ENCODE measurements around the gene PRKCI. TPM values are rescaled to one million over a fixed set of nuclear protein-coding genes. Genes with fewer than 3 reads are reported as not detected.
A peak's percentile ranks its signal among the peaks of the same experiment; 100 is the strongest.

The PRKCI gene
- total RNA-seq, 1 experiment from 2014 or later, result 90.6 TPM

DNA sequence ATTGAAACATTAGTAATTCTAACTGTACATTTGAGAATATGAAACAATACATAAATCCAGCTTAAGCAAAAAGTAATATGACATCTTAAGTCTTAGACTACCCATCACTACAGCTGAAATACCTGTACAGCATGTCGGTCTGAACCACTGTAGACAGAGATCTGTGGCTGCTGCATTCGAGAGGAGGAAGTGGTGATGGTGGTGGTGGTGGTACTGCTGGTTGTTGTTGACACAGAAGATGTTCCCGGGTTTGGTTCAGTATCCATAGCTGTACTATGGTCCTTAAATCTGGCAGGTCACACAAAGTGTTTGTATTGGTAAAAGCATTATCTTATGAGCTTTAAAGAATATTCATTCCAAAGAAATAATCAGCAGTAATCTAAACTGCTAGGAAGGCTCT lies 43.6 kb upstream of the PRKCI start:
- Mint-ChIP-seq H3K36me3 (peaks cover 28% of the 10 kb centered on the region), H3K9me3 (no peaks in the 10 kb centered on the region), H3K4me3 (no peak overlapping the region), H3K27ac (no peak overlapping the region), H3K27me3 (ENCODE audit: low read depth) (no peaks in the 10 kb centered on the region), H3K4me1 (peaks cover 16% of the 10 kb centered on the region)
- ChIA-PET CTCF (interaction anchor here (0.6 kb wide), 1 partner anchor 233 kb away, joined by 3 read pairs; no protein-coding TSS in a partner anchor), POLR2A (no interaction called here)
- DNase-seq (ENCODE audit: low spot score), result no peak
- TF ChIP-seq HMGA2 (CRISPR knock-in tag; IDR thresholded peaks at IDR 0.05), result no peak
- no peak for TF ChIP-seq TP53 (CRISPR knock-in tag; IDR thresholded peaks at IDR 0.05)
- TF ChIP-seq, protein P1, sequence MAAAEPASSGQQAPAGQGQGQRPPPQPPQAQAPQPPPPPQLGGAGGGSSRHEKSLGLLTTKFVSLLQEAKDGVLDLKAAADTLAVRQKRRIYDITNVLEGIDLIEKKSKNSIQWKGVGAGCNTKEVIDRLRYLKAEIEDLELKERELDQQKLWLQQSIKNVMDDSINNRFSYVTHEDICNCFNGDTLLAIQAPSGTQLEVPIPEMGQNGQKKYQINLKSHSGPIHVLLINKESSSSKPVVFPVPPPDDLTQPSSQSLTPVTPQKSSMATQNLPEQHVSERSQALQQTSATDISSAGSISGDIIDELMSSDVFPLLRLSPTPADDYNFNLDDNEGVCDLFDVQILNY (CRISPR knock-in tag; IDR thresholded peaks at IDR 0.05), result no peak
- TF ChIP-seq, protein P2, sequence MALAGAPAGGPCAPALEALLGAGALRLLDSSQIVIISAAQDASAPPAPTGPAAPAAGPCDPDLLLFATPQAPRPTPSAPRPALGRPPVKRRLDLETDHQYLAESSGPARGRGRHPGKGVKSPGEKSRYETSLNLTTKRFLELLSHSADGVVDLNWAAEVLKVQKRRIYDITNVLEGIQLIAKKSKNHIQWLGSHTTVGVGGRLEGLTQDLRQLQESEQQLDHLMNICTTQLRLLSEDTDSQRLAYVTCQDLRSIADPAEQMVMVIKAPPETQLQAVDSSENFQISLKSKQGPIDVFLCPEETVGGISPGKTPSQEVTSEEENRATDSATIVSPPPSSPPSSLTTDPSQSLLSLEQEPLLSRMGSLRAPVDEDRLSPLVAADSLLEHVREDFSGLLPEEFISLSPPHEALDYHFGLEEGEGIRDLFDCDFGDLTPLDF (CRISPR knock-in tag; IDR thresholded peaks at IDR 0.05), result no peak
- TF ChIP-seq, protein P3, sequence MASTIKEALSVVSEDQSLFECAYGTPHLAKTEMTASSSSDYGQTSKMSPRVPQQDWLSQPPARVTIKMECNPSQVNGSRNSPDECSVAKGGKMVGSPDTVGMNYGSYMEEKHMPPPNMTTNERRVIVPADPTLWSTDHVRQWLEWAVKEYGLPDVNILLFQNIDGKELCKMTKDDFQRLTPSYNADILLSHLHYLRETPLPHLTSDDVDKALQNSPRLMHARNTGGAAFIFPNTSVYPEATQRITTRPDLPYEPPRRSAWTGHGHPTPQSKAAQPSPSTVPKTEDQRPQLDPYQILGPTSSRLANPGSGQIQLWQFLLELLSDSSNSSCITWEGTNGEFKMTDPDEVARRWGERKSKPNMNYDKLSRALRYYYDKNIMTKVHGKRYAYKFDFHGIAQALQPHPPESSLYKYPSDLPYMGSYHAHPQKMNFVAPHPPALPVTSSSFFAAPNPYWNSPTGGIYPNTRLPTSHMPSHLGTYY (CRISPR knock-in tag; IDR thresholded peaks at IDR 0.05), result no peak
- no peak for TF ChIP-seq NR3C1 (CRISPR knock-in tag; conservative IDR thresholded peaks at IDR 0.05; ENCODE audit: low read depth)
- no peak for TF ChIP-seq KAT7 (CRISPR knock-in tag; IDR thresholded peaks at IDR 0.05; ENCODE audit: borderline replicate concordance)
- TF ChIP-seq, protein P4, sequence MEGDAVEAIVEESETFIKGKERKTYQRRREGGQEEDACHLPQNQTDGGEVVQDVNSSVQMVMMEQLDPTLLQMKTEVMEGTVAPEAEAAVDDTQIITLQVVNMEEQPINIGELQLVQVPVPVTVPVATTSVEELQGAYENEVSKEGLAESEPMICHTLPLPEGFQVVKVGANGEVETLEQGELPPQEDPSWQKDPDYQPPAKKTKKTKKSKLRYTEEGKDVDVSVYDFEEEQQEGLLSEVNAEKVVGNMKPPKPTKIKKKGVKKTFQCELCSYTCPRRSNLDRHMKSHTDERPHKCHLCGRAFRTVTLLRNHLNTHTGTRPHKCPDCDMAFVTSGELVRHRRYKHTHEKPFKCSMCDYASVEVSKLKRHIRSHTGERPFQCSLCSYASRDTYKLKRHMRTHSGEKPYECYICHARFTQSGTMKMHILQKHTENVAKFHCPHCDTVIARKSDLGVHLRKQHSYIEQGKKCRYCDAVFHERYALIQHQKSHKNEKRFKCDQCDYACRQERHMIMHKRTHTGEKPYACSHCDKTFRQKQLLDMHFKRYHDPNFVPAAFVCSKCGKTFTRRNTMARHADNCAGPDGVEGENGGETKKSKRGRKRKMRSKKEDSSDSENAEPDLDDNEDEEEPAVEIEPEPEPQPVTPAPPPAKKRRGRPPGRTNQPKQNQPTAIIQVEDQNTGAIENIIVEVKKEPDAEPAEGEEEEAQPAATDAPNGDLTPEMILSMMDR (IDR thresholded peaks at IDR 0.05), result no peak
- TF ChIP-seq, protein P5, sequence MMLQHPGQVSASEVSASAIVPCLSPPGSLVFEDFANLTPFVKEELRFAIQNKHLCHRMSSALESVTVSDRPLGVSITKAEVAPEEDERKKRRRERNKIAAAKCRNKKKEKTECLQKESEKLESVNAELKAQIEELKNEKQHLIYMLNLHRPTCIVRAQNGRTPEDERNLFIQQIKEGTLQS (CRISPR knock-in tag; conservative IDR thresholded peaks at IDR 0.05), result no peak
- no peak for TF ChIP-seq EMX1 (CRISPR knock-in tag; IDR thresholded peaks at IDR 0.05)
- TF ChIP-seq MYBL2 (CRISPR knock-in tag; IDR thresholded peaks at IDR 0.05), result no peak
- TF ChIP-seq, protein P6, sequence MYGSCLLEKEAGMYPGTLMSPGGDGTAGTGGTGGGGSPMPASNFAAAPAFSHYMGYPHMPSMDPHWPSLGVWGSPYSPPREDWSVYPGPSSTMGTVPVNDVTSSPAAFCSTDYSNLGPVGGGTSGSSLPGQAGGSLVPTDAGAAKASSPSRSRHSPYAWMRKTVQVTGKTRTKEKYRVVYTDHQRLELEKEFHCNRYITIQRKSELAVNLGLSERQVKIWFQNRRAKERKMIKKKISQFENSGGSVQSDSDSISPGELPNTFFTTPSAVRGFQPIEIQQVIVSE (CRISPR knock-in tag; IDR thresholded peaks at IDR 0.05; ENCODE audit: borderline replicate concordance), result no peak
- TF ChIP-seq TEAD4 (CRISPR knock-in tag; IDR thresholded peaks at IDR 0.05), result no peak
- TF ChIP-seq, protein P7, sequence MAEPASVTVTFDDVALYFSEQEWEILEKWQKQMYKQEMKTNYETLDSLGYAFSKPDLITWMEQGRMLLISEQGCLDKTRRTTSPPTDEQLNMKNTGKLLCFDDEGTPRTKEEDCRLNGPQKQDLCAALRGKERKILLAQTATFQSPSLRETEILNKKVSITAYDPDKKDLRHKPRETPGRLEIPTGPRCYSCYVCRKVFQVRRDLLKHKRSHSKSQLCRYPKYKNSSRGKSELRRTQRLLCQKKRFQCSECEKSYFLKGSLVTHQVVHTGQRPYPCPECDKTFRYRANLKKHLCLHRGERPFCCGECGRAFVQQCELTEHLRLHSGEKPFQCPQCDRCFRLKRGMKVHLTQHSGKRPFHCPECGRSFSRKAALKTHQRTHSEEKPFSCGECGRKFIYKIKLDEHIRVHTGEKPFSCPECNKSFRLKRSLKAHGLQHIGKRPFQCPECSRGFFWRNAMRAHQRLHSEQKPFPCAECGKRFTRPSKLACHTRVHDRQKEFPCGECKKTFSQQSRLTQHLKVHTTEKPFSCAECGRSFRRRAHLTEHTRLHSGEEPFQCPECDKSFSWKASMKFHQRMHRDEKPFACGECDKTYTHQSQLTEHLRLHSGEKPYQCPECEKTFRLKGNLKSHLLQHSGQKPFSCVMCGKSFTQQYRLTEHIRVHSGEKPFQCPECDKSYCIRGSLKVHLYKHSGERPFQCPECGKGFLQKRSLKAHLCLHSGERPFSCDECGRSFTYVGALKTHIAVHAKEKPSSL (CRISPR knock-in tag; conservative IDR thresholded peaks at IDR 0.05), result no peak
- ATAC-seq, result no peak

DNA sequence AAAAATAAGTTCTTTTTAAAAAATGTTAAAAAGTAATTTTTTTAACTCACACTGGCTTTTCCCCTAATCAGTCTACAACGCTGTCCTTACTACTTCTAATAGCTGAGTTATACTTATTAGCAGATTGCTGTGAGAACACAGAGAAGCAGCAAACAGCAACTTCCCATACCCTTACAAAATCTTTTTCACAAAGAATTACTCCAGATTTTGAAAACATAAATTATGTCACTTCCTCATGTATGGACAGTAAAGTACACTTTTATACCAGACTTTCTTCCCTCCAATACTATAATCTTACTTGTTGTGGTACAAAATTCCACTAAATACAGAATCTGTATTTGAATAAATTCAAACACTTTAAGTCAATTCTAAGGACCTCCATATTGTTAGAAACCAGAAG lies 42.8 kb upstream of the PRKCI start:
- ChIA-PET POLR2A (no interaction called here), CTCF (interaction anchor here (0.6 to 1.4 kb wide), 2 partner anchors 101 to 232 kb away, joined by 3 read pairs; no protein-coding TSS in a partner anchor)
- Mint-ChIP-seq H3K9me3 (no peaks in the 10 kb centered on the region), H3K27me3 (ENCODE audit: low read depth) (no peaks in the 10 kb centered on the region), H3K27ac (peak overlapping the region; percentile 47; the same call in 1 of the 2 replicates), H3K36me3 (peaks cover 26% of the 10 kb centered on the region), H3K4me3 (peak overlapping the region; percentile 98), H3K4me1 (peaks cover 16% of the 10 kb centered on the region)
- DNase-seq (ENCODE audit: low spot score), result no peak
- ATAC-seq, result no peak
- TF ChIP-seq ZNF396 (CRISPR knock-in tag; IDR thresholded peaks at IDR 0.05; ENCODE audit: borderline replicate concordance), result no peak
- TF ChIP-seq HMGA2 (CRISPR knock-in tag; IDR thresholded peaks at IDR 0.05), result no peak
- no peak for TF ChIP-seq ETV6 (CRISPR knock-in tag; IDR thresholded peaks at IDR 0.05)
- TF ChIP-seq, protein P8, sequence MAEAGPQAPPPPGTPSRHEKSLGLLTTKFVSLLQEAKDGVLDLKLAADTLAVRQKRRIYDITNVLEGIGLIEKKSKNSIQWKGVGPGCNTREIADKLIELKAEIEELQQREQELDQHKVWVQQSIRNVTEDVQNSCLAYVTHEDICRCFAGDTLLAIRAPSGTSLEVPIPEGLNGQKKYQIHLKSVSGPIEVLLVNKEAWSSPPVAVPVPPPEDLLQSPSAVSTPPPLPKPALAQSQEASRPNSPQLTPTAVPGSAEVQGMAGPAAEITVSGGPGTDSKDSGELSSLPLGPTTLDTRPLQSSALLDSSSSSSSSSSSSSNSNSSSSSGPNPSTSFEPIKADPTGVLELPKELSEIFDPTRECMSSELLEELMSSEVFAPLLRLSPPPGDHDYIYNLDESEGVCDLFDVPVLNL (CRISPR knock-in tag; IDR thresholded peaks at IDR 0.05; ENCODE audit: borderline replicate concordance, low read depth), result no peak
- no peak for TF ChIP-seq ZBTB21 (CRISPR knock-in tag; IDR thresholded peaks at IDR 0.05; ENCODE audit: borderline replicate concordance)
- TF ChIP-seq, protein P9, sequence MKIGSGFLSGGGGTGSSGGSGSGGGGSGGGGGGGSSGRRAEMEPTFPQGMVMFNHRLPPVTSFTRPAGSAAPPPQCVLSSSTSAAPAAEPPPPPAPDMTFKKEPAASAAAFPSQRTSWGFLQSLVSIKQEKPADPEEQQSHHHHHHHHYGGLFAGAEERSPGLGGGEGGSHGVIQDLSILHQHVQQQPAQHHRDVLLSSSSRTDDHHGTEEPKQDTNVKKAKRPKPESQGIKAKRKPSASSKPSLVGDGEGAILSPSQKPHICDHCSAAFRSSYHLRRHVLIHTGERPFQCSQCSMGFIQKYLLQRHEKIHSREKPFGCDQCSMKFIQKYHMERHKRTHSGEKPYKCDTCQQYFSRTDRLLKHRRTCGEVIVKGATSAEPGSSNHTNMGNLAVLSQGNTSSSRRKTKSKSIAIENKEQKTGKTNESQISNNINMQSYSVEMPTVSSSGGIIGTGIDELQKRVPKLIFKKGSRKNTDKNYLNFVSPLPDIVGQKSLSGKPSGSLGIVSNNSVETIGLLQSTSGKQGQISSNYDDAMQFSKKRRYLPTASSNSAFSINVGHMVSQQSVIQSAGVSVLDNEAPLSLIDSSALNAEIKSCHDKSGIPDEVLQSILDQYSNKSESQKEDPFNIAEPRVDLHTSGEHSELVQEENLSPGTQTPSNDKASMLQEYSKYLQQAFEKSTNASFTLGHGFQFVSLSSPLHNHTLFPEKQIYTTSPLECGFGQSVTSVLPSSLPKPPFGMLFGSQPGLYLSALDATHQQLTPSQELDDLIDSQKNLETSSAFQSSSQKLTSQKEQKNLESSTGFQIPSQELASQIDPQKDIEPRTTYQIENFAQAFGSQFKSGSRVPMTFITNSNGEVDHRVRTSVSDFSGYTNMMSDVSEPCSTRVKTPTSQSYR (CRISPR knock-in tag; IDR thresholded peaks at IDR 0.05), result no peak
- no peak for TF ChIP-seq IRF2 (CRISPR knock-in tag; IDR thresholded peaks at IDR 0.05; ENCODE audit: borderline replicate concordance, low read depth)
- no peak for TF ChIP-seq FOXK1 (CRISPR knock-in tag; IDR thresholded peaks at IDR 0.05)
- no peak for TF ChIP-seq CBFB (CRISPR knock-in tag; IDR thresholded peaks at IDR 0.05; ENCODE audit: low read depth)
- no peak for TF ChIP-seq ZNF138 (CRISPR knock-in tag; conservative IDR thresholded peaks at IDR 0.05)
- TF ChIP-seq NR2C2 (CRISPR knock-in tag; IDR thresholded peaks at IDR 0.05), result no peak

Data from WTC11 (cell line).